GM18907 (cell line): ENCODE results near the gene IL22RA1.

Experiments used
- ATAC-seq: cut with Tn5 transposase; IDR thresholded peaks from one replicate; pipeline ENCODE4 v1.9.1; 2021; ENCODE audit warnings: mild to moderate bottlenecking, moderate library complexity; ENCODE audit not compliant: unreplicated experiment

IL22RA1 gene

DNA sequence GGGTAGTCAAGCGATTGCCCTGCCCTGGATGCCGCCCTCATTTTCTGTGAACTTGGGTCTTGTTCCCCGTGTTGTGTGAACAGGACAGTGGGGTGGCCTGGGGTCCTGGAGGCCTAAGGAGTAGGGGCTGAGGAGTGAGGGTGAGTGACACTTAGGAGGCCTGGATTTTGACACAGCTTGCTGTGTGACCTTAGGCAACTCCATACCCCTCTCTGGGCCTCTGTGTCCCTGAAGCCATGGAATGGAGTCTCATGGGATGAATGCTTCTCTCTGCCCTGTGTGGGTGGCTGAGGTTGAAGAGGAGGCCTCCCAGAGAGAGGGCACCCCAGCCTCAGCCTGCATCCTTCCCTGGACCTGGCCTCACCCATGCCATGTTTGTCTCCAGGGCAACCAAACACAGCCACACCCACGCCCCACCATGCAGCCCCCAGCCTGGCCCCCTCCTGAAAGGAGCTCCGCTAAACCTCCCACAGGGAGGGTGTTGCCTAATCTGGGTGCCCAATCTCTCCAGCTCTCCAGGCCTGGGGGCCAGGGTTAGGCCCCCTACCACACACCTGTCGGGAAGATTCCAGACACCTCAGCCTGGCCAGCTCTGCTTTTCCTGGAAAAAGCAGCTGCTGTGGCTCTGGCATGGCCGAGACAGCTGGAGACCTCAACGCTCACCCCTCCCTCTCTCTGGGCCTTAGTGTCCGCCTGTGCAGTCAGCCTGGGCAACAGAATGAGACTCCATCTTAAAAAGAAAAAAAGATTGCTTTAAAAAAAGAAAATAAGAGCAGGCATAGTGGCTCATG lies 40.9 kb downstream of the IL22RA1 start:
- no peak for ATAC-seq

GRCh38 chr1:24100945-24101737 lies 41.8 kb downstream of the IL22RA1 start:
- no peak for ATAC-seq

GRCh38 chr1:24098943-24099638 lies 43.8 kb downstream of the IL22RA1 start:
- no peak for ATAC-seq

DNA sequence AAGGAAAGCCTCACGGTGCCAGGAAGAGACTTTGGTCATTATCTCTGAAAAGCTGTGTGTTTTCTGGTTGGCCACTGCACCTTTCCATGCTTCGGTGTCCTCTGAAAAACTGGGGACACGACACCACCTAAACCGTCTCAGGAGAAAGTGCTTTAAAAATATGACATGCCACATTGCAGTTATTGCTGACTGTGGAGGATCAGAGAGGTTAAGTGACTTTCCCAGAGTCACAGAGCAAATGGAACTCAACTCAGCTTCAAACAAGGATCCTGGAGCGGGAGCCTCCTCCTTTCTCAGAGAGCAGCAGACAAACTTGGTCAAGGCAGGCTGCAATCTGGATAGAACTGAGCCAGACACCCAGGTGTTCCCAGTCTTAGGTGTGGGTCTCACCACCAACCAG lies 44.8 kb downstream of the IL22RA1 start:
- no peak for ATAC-seq

DNA sequence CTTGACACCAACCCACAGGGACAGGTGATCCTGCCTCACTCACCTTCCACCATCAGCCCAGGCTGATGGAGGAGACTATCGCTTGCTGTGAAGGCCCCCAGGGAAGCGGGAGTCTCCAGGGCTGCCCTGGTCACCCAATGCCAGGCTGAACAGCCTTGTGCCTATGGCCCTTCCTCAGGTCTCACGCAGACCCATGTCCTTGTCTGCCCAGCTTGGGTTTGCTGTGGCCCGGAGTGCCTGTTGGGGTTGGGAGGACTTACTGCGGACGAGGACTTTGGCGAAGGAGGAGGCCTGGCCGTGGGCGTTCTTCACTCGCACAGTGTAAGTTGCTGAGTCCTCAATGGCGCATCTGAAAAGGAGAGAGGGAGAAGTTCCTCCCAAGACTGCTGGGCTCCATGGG lies 45.3 kb downstream of the IL22RA1 start:
- ATAC-seq: no peak

GRCh38 chr1:24096739-24097103 lies 46.2 kb downstream of the IL22RA1 start:
- ATAC-seq: no peak

- ATAC-seq: no peak
Observed at GRCh38 chr1:24096009-24096738, 46.8 kb downstream of the IL22RA1 start.

GRCh38 chr1:24095140-24095859 lies 47.6 kb downstream of the IL22RA1 start:
- ATAC-seq: no peak

- no peak for ATAC-seq
Observed at GRCh38 chr1:24094554-24094953, 48.4 kb downstream of the IL22RA1 start.

GRCh38 chr1:24093732-24094131 lies 49.2 kb downstream of the IL22RA1 start:
- ATAC-seq: no peak

- ATAC-seq: no peak
Observed at GRCh38 chr1:24092979-24093378, 50.0 kb downstream of the IL22RA1 start.

- ATAC-seq: no peak
Observed at GRCh38 chr1:24091971-24092482, 50.9 kb downstream of the IL22RA1 start.

GRCh38 chr1:24090736-24091135 lies 52.2 kb downstream of the IL22RA1 start:
- no peak for ATAC-seq

GRCh38 chr1:24089743-24090555 lies 53.0 kb downstream of the IL22RA1 start:
- ATAC-seq: no peak

DNA sequence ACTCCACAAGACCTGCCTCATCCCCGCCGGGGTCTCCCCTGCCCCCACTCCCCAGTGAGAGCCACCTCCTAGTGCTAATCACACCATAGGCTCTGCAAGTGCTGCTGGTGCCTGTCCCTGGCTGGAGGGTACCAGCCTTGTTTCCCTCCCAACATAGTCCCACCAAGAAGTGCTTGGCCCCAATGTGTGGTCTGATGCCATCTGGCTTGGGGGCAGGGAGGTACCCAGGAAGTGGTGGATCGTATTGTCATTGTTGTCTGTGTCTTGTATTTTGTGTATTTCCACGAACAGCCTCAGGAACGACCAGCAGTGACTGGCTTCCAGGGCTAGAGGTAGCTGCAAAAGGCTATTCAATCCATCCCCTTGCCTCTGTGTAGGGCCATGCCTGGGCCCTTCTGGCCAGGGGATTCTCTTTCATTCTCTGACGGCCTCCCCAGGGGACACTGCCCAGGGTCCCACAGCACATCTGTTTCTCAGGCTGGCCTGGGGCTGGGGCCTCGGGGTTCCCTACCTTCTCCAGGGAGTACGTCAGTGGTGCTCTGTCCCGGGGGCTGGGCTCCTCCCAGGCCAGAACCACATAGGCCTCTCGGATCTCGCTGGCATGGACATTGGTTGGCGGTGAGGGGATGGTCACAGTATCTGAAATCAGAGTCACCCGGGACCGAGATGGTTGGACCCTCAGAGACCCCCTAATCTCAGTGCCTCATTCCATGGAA lies 53.8 kb downstream of the IL22RA1 start:
- ATAC-seq: no peak

DNA sequence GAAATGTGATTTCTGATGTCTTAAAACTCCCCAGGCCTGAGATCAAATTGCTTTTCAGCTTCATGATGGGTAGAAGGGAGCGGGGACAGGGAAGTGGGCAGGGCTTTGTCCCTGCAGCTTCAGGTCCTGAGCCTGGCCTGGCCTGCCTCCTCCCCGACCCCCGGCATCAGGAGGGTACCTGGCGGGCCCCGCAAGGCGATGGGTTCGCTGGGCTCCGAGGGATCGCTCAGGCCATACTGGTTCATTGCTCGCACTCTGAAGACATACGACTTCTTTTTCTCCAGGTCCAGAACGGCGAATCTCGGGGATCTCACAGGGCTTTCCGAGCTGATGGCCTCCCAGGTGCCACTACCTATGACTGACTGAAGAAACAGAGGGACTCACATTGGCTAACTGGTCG lies 56.5 kb downstream of the IL22RA1 start:
- ATAC-seq: no peak

DNA sequence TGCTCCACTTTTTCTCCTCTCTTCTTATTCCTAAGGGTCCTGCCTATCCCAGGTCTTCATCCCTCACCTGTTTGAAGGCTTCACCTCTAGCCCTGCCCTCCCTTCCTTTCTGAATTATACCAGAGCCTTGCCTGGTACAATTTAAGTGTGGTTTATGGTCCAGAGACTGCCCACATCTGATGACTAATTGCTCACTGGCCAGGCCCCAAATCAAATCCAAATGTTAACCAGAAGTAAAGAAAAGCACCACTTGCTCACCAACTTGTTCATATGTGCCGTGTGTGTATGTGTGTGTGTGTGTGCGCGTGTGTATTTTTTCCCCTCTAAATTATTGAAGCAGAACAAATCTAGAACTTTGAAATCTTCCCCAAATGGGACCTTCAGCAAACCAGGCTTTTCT lies 57.4 kb downstream of the IL22RA1 start:
- ATAC-seq: no peak

DNA sequence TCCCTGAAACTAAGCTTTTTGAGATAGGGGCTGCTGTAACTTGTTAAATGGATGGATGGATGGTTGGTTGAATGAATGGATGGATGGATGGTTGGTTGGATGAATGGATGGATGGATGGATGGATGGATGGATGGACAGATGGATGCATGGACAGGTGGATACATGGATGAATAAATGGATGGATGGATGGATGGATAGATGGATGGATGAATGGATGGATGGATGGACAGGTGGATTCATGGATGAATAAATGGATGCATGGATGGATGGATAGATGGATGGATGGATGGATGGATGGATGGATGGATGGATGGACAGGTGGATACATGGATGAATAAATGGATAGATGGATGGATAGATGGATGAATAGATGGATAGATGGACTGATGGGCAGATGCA lies 57.9 kb downstream of the IL22RA1 start:
- no peak for ATAC-seq

DNA sequence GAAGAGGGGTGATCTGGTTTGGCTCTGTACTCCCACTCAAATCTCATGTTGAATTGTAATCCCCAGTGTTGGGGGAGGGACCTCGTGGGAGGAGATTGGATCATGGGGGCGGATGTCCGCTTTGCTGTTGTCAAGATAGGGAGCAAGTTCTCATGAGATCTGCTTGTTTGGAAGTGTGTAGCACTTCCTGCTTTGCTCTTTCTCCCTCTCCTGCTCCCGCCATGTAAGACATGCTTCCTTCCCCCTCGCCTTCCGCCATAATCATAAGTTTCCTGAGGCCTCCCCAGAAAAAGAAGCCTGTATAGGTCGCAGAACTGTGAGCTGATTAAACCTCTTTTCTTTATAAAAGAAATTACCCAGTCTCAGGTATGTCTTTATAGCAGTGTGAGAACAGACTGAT lies 58.9 kb downstream of the IL22RA1 start:
- no peak for ATAC-seq
